NCI-H2029 (cell line): Measurements from ENCODE around the gene CCR2.
"Not testable (repeated sequence)": the region's sequence is repeated elsewhere in the genome, so short reads cannot be mapped to it uniquely, and the experiment has no call there.

Source experiments
- DNase-seq: peaks from one replicate; lab custom pipeline; 2025; lab: John Stamatoyannopoulos, UW

Gene CCR2

GRCh38 chr3:46380471-46381221 lies 26.7 kb downstream of the CCR2 start:
- DNase-seq: no peak

- no peak for DNase-seq
Measured at GRCh38 chr3:46381625-46382024, 27.7 kb downstream of the CCR2 start.

GRCh38 chr3:46383211-46383950 lies 29.5 kb downstream of the CCR2 start:
- DNase-seq: peak; percentile 69

- peak; percentile 30 for DNase-seq
Measured at GRCh38 chr3:46383951-46384330, 30.0 kb downstream of the CCR2 start.

GRCh38 chr3:46386205-46386604 lies 32.3 kb downstream of the CCR2 start:
- no peak for DNase-seq

- not testable (repeated sequence) for DNase-seq
Measured at GRCh38 chr3:46388847-46389246, 34.9 kb downstream of the CCR2 start.

- DNase-seq: no peak
Measured at GRCh38 chr3:46389306-46389705, 35.4 kb downstream of the CCR2 start.

GRCh38 chr3:46391526-46391925 lies 37.6 kb downstream of the CCR2 start:
- DNase-seq: not testable (repeated sequence)

GRCh38 chr3:46393011-46393410 lies 39.1 kb downstream of the CCR2 start:
- DNase-seq: no peak

GRCh38 chr3:46393554-46394434 lies 39.9 kb downstream of the CCR2 start:
- peak; percentile 50 for DNase-seq

- no peak for DNase-seq
Measured at GRCh38 chr3:46395210-46395661, 41.3 kb downstream of the CCR2 start.

- DNase-seq: no peak
Measured at GRCh38 chr3:46395766-46396530, 42.0 kb downstream of the CCR2 start.

GRCh38 chr3:46397111-46397510 lies 43.2 kb downstream of the CCR2 start:
- no peak for DNase-seq

- no peak for DNase-seq
Measured at GRCh38 chr3:46398186-46398955, 44.5 kb downstream of the CCR2 start.

GRCh38 chr3:46399098-46399497 lies 45.2 kb downstream of the CCR2 start:
- no peak for DNase-seq

- DNase-seq: no peak
Measured at GRCh38 chr3:46399557-46399956, 45.6 kb downstream of the CCR2 start.

- no peak for DNase-seq
Measured at GRCh38 chr3:46400000-46400734, 46.3 kb downstream of the CCR2 start.

GRCh38 chr3:46400846-46401245 lies 46.9 kb downstream of the CCR2 start:
- DNase-seq: no peak

- no peak for DNase-seq
Measured at GRCh38 chr3:46401579-46401978, 47.7 kb downstream of the CCR2 start.

GRCh38 chr3:46402902-46403301 lies 49.0 kb downstream of the CCR2 start:
- DNase-seq: not testable (repeated sequence)
